Right ventricle myocardium inferior (tissue), 1 donor: ENCODE measurements around the gene IFNA1. TPM values are rescaled to one million over a fixed set of nuclear protein-coding genes. Genes with fewer than 3 reads are reported as not detected.
"Not testable (repeated sequence)": the region's sequence is repeated elsewhere in the genome, so short reads cannot be mapped to it uniquely, and the experiment has no call there.

Experiments used
- ATAC-seq: fragments of 200-7000 bp; cut with Tn5 transposase; one replicate; pipeline ENCODE4 v1.9.1; 2020; ENCODE audit warnings: mild to moderate bottlenecking, moderate library complexity
- DNase-seq: peaks from one replicate; pipeline ENCODE4 v3.0.0; 2021; ENCODE audit errors: missing footprints
- intact Hi-C: fragments of 100-400 bp; cut with DNase I; formaldehyde crosslinking; loops from one replicate; pipeline ENCODE4 v1.11.0; 2022
- total RNA-seq: library from RNA; stranded (reverse); fragmentation: NEBNext Ultra II Directional; extraction: Animal tissue kit (Norgen Biotek cat#: 25700); gene quantifications from one replicate; pipeline ENCODE4 v1.2.1, GENCODE V29; 2021
- donor health status: DM: no; HTN: yes; CAD: no; lungs with severe emphysema.

IFNA1 gene
- total RNA-seq, 1 donor from 2014 or later: not detected

DNA sequence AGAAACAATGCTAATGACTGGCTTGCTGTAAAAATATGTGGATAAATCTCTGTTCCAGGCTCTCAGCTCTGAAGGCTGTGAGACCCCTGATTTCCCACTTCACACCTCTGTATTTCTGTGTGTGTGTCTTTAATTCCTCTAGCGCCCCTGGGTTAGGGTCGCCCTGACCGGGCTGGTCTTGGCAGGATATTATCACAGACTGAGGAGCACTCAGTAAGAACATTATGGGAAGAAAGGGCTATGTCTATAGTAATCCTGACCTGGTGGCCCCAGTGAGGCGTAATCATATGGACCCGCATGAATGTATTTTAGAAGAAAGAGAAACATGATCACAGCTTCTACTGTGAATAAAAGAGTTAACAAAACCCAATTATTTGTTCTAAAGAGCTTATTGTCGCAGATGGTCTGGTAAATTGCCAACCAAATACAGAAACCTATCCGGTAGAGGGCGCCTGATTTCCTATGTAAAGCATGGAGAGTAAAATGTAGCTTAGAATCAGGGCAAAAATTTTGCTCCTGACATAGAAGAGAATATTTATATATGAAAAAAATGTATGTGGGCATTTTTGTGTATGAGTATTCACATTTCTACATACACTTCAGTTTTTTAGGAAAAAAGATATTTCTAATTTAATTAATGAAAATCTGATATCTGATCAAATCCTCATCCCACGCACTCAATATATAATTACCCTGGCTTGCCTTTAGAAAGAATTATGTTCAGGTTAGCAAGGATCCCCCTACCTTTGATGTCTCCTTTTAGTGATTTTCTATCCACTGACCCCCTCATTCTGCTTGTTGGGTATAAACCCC, 5.8 kb upstream of the IFNA1 start:
- no peak for ATAC-seq
- intact Hi-C loops: no loop called here
- no peak for DNase-seq

DNA sequence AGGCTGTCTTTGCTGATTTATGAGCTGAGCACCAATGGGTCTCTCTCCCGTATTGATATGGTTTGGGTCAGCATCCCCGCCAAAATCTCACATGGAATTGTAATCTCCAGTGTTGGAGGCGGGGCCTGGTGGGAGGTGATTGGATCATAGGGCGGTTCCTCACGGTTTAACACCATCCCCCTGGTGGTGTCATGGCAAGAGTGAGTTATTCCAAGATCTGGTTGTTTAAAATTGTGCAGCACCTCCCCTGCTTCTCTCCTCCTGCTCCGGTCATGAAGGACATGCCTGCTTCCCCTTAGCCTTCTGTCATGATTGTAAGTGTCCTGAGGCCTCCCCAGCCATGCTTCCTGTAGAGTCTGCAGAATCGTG, 5.2 kb upstream of the IFNA1 start:
- intact Hi-C loops, ATAC-seq: not testable (repeated sequence)

DNA sequence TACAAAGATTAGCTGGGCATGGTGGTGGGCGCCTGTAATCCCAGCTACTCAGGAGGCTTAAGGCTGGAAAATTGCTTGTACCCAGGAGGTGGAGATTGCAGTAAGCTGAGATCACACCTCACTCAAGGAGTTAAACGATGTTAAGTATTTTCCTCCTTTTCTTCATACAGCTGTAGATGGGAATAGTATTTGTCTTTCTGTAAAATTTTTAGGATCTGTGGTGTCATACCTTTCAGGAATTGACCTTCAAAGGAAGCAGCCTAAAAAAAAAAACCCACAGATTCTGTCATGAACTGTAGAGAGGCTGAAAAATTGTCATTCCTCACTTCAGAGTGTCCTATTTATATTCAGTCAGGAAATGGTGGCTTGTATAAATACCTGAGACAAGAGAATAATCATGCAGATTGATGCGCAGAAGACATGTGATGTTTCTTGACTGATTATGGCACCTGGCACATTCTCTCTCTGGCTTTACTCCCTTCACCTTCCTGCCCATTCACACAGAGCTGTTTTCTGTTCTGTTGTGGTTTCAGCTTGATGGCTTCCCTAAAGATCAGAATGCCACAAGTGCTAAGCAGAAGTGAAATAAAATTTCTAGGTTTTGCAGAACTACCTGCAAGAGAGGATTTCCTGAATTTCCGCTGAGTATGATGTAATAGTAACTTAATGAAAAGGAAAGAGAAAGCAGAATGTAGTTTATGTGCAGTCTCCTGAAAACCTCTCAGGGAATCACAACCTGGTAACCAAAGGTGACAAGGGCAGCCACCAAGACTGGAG, 3.8 kb downstream of the IFNA1 start:
- no peak for DNase-seq
- no peak for ATAC-seq
- intact Hi-C loops: no loop called here

More for the DNA sequence above, 5.2 kb upstream of the IFNA1 start:
- DNase-seq: not testable (repeated sequence)

DNA sequence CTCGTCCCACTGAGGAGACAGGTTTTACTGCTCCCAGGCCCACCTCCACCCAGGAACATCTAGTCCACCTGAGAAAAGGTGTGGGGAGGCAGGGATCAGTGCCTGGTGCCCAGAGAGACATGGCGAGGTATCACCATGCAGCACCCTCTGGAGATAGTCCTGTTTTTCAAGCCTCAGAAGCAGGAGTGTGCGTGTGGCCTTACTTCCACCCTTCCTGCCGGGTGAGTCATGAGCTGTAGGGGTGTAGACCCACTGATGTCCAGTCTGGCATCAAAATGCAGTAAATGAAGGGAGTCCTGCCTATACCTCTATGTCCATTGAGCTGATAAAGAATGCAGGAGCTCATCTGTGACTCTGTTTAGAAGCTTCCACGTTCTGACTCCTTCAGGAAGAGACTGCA, 9.1 kb downstream of the IFNA1 start:
- ATAC-seq, intact Hi-C loops, DNase-seq: not testable (repeated sequence)

DNA sequence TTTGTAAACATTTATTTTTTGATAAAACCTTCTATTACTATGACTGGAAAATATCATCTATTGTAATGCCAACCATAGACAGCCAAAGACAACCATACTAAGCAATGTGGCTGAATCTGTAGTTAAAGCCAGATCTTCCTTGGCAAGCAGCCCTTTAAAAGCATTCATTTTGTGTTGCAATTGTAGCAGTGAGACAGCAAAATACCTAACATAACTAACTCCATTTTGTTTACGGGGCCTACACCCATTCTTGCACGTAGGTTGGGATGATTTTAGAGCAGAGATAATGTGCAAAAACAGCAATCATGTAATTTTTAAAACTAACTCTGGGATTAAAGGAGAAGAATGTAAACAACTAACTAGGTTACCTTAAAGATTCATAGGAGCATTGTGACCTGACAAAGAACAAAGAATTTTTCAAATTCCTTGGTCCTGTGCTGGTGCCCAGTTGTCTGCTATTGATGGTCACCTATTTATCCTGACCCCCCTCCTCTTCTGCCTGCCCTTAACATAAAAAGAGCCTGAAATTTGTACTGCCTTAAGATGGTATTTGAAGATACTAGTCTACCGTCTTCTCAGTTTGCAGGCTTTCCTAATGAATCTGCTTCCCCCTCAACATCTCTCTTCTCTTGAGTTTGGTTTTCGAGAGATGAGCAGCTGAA, 10.6 kb downstream of the IFNA1 start:
- DNase-seq (no peak), ATAC-seq (no peak)
- intact Hi-C loops: no loop called here

DNA sequence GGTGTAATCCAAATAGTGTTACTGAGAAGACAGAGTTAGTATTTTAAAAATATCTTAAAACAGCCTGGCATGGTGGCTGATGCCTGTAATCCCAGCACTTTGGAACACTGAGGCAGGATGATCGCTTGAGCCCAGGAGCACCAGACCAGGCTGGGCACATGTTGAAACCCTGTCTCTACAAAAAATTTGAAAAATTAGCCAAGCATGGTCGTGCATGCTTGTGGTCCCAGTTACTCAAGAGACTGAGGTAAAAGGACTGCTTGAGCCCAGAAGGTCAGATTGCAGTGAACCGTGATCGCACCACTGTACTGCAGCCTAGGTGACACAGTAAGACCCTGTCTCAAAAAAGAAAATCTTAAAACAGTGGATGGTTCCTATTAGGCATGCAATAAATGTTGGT, 12.4 kb downstream of the IFNA1 start:
- no peak for ATAC-seq
- intact Hi-C loops: no loop called here

DNA sequence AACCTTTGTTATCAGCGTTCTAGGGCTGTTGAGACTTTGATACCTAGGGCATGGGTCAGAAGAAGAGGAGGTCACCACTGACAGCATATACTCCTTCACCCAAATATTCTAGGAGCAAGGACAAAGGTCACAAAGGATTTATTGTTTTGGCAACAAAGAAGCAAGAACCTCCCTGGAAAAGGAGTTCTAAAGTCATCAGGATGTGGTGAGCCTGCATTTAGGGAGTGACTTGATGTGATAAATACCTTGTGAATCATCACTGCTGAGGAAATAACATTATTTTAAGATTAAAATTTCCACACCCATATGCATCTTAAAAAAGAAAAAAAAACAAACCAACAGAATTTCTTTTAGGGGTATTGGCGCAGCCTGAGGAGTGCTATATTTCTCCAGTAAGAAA, 13.9 kb downstream of the IFNA1 start:
- DNase-seq (no peak), ATAC-seq (no peak)

More for the DNA sequence above, 12.4 kb downstream of the IFNA1 start:
- DNase-seq: no peak

DNA sequence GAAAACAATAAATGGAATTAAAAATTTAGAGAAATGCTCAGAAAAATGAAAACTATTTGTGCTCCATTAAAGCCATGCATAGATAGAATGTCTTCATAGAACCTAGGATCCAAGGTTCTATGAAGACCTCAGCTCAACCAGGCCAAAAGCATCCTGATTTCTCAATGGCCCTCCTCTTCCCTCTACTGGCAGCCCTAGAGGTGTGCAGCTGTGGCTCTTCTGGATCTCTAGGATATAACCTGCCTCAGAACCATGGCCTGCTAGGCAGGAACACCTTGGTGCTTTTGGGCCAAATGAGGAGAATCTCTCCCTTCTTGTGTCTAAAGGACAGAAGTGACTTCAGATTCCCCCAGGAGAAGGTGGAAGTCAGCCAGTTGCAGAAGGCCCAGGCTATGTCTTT, 15.1 kb downstream of the IFNA1 start:
- DNase-seq (no peak), ATAC-seq (no peak)
- intact Hi-C loops: no loop called here

More for the DNA sequence above, 13.9 kb downstream of the IFNA1 start:
- intact Hi-C loops: no loop called here

DNA sequence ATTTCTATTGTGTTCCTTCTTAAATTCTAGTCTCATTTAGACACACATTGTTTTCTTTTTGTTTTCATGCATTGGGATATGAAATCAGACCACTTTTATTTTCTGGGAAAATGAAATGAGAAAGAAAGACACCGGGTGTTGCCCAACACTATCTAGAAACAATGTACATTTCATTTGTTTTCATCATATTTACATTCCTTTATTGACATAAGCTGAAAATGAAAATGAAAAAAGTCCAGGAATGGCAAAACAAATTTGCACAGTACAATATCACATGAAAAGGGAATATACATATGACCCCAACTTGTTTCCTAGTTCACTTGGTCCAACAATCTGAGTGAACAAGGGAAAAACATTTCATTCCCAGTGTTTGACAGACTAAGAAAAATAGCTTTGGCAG, 21.1 kb downstream of the IFNA1 start:
- no peak for DNase-seq
- intact Hi-C loops: loop anchor here (10.0 kb wide), 1 partner anchor 57 kb away; the partner anchor contains the start of gene IFNA8
- ATAC-seq: no peak

DNA sequence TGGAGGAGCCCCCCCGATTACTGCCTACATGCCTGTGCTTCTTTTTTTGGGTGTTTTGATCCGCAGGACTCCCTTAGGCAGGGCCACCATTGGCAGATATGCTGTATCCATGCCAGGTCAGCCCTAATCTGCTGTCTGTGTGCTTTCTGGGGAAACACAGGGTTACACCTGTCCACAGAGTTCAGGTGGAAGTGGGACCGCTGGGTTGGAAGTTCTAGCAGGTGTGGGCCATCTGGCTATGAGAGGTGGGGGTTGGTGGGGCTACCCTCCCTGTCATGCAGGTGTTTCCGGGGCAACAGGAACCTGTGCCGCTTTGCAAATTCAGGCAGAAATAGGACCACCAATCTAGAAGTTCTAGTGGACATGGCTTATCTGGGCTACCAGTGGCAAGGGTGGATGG, 24.9 kb downstream of the IFNA1 start:
- no peak for DNase-seq
- no peak for ATAC-seq
- intact Hi-C loops: loop anchor here (10.0 kb wide), 1 partner anchor 60 kb away; the partner anchor contains the start of gene IFNA8

DNA sequence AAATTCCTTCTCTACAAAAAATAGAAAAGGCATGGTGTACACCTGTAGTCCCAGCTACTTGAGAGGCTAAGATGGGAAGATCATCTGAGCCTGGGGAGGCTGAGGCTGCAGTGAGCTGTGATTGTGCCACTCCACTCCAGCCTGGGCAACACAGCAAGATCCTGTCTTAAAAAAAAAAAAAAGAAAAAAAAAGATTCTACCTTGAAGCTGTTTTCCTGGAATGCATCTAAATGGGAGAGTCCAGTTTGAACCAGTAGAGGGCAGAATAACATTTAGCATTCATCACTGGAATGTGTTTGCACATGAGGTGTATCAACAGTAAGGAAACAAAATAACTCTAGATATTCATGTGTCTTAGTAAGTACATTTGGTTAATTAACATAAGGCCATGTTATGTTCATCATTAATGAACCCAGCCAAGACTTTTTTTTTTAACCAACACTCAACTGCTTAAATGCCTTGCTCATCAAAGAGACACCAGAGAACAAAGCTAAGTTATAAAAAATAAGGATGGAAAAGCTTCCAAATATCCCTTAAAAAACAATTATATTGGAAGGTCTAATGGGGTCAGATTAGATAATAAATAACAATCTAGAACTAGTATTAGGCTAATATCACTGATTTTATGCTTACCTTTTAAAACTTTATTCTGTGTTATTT, 25.8 kb downstream of the IFNA1 start:
- DNase-seq (no peak), ATAC-seq (no peak)
- intact Hi-C loops: loop anchor here (10.0 kb wide), 1 partner anchor 61 kb away; the partner anchor contains the start of gene IFNA8

DNA sequence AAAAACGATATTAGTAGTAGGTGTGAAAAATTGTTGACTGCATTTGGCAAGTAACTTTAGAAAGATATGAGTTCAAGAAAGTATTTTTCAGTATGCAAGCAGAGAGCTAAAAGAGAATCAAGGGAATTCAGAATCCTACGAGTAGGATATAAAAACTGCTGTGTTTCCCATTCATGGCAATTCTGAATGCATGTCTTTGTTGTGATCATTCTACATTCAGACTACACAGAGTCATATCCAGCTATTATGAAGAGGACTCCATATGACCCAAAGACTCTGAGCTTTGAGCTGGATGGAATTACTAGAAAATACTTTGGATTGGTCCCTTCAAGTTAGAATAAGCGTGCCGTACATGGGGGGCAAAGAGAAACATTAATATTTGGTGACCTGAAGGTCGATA, 29.9 kb downstream of the IFNA1 start:
- DNase-seq: no peak
- ATAC-seq: no peak
- intact Hi-C loops: no loop called here

DNA sequence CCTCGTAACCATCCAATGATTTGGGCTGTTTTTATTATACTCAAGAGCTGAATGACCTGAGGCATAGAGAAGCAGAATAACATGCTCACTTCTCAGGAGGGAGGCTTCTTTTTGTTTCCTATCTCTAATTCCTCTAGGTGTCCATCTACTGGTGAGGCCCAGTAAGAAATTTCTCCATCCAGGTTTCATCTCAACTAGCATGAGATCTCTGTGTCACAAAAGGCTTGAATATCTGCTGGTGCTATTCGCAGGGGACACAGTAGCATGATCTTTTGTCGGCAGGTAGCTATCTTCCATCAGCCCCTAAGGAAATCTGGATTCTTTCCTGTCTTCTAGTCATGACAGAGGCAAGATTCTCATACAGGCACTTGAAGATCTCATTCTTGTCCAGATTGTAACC, 33.0 kb downstream of the IFNA1 start:
- intact Hi-C loops: no loop called here
- no peak for ATAC-seq
- DNase-seq: no peak

DNA sequence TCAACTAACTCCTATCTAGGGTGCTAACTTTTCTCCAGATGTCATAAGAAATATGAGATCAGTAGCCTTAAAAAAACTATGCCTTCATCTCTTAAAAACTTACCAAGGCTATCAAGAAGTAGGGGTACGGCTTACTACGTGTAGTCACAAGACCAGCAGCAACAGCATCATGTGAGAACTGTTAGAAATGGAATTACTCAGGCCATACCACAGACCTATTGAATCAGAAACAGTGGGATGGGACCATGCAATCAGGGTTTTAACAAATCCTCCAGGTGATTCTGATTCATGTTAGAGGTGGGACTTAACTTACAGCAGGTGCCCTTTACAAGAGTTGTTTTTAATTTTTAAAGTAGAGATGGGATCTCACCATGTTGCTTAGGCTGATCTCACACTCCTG, 37.2 kb downstream of the IFNA1 start:
- ATAC-seq: no peak
- intact Hi-C loops: no loop called here
- no peak for DNase-seq

DNA sequence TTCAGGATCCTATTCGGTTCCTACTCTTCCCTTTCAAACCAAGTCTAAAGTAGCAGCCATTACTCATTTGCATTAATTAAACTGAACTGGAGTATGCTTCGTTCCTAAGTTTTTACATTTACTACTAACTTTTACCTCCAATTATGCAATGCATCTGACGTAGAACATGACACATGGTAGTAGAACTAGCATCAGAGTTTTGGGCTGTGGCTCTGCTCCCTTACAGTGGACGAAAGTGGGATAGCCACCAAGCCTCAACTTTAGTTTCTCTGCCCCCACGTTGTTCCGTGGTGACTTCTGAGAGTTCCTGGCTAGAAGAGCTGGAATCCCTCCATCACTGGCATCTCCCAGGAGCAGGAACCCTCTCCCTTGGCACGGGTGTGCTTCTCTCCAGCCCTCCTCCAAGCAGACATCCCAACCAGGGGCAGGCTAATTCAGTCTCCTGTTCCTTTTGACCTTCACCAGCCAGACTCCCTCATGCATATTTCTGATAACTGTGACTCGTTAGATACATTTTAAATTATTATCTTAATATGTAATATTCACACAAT, 39.0 kb downstream of the IFNA1 start:
- intact Hi-C loops: no loop called here
- ATAC-seq: no peak

DNA sequence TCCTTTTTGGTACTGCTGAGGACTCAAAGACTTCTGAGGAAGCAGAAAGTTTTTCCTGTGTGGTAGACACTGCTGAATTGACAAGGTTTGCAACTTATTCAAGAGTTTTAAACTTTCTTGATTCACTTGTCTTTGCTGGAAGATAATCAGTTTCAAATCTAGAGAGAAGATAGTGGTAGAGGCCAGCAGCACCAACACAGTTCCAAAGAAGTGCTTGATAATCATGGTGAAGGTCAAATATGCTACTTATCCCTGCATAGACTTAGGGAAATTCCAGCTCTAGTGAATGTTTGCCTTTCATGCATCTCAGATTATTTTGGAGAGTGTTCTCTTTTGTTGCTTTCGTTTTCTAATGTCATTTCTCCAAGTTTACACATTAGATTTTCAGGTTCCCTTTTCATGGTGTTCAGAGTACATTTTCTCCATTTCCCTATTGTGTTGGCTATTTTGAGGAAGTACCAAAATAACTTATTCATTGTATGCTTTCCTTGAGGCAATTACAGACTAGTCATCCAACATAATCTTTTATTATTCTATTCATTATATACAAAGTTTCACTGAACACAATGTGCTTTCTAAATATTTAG, 41.3 kb downstream of the IFNA1 start:
- intact Hi-C loops: no loop called here
- DNase-seq (no peak), ATAC-seq (no peak)

More for the DNA sequence above, 39.0 kb downstream of the IFNA1 start:
- DNase-seq: no peak

DNA sequence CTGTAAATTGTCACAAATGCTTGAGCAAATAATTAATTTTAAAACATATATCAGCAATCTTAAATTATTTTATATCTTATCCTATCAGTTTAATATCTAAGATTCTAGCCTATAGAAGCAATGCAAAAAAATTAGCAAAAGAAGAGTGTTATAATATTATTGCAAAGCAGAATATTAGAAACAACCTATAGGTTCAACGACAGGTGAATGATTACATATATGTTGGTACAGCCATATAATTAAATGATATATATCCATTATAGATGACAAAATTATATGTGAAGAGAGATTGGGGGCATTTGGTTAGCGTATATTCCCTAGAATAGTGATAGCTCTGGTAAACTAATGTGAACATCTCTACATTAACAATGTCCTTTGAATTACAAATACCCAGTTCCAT, 42.0 kb downstream of the IFNA1 start, which contains the start of gene IFNE:
TSS of gene IFNE (minus strand) at position 101 of the 400 bp plus-strand sequence. CDS start 619 bp downstream, outside the sequence.
- DNase-seq (no peak), ATAC-seq (no peak)
- intact Hi-C loops: no loop called here
